Loucy (cell line): ENCODE data around the gene GPN1.

ENCODE experiments used
- CTCF ChIP-seq: fragments of 200-600 bp; sonication (generic); conservative IDR thresholded peaks from 2 replicates; pipeline ENCODE4 v1.5.1; 2014; ENCODE audit warnings: mild to moderate bottlenecking, antibody characterized with exemption, low read length
- EZH2phosphoT487 ChIP-seq: fragments of 200-600 bp; IDR thresholded peaks from 2 replicates; pipeline ENCODE4 v1.6.1; 2018; ENCODE audit warnings: antibody characterized with exemption, mild to moderate bottlenecking, moderate library complexity, borderline replicate concordance

DNA sequence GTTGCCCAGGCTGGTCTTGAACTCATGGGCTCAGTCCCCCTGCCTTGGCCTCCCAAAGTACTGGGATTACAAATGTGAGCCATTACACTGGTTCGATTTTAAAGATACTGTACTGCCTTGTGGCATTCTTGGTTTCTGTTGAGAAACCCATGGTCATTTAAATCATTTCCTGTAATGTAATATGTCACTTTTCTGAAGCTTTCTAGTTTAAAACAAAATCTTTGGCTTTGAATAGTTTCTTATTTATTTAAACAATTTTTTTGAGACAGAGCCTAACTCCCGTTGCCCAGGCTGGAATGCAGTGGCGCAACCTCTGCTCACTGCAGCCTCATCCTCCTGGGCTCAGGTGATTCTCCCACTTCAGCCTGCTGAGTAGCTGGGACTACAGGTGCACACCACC, 37.1 kb upstream of the GPN1 start:
- no peak for TF ChIP-seq EZH2phosphoT487
- TF ChIP-seq CTCF = no peak
